DOHH2 (cell line): ENCODE results near the gene LBH.
A peak's percentile ranks its signal among the peaks of the same experiment; 100 is the strongest.

ENCODE experiments used
- H3F3A ChIP-seq: fragments of 200-600 bp; sonication (generic), shearing (Covaris generic); 2 replicates; pipeline ENCODE4 v1.6.0; 2016; ENCODE audit warnings: antibody characterized with exemption, mild to moderate bottlenecking; ENCODE audit not compliant: control insufficient read depth, insufficient read depth
- H3K27ac ChIP-seq: fragments of 200-600 bp; sonication (generic); 2 replicates; pipeline ENCODE4 v1.5.1; 2014; ENCODE audit warnings: low read depth, mild to moderate bottlenecking, low read length, moderate library complexity
- H3K27me3 ChIP-seq: fragments of 200-600 bp; sonication (generic); 2 replicates; pipeline ENCODE4 v1.6.1; 2014; ENCODE audit warnings: mild to moderate bottlenecking, low read length, mixed read lengths; ENCODE audit not compliant: control insufficient read depth
- H3K36me3 ChIP-seq: fragments of 200-600 bp; sonication (generic); 2 replicates; pipeline ENCODE4 v1.6.1; 2014; ENCODE audit warnings: mild to moderate bottlenecking, low read length, moderate library complexity, mixed read lengths; ENCODE audit not compliant: control insufficient read depth
- H3K4me1 ChIP-seq: fragments of 200-600 bp; sonication (generic); 2 replicates; pipeline ENCODE4 v1.6.1; 2014; ENCODE audit warnings: mild to moderate bottlenecking, low read length, mixed read lengths; ENCODE audit not compliant: control insufficient read depth
- H3K4me2 ChIP-seq: fragments of 200-600 bp; sonication (generic); 2 replicates; pipeline ENCODE4 v1.6.0; 2014; ENCODE audit warnings: mild to moderate bottlenecking, low read length, moderate library complexity
- H3K4me3 ChIP-seq: fragments of 200-600 bp; sonication (generic); 2 replicates; pipeline ENCODE4 v1.5.1; 2014; ENCODE audit warnings: mild to moderate bottlenecking, low read length, mixed read lengths
- H3K79me2 ChIP-seq: fragments of 200-600 bp; sonication (generic); 2 replicates; pipeline ENCODE4 v1.6.1; 2014; ENCODE audit warnings: mild to moderate bottlenecking, low read length, mixed read lengths; ENCODE audit not compliant: control insufficient read depth
- H3K9me2 ChIP-seq: fragments of 200-600 bp; sonication (generic); replicated peaks from 2 replicates; pipeline ENCODE4 v1.6.1; 2014; ENCODE audit warnings: mild to moderate bottlenecking, low read length, mixed read lengths; ENCODE audit not compliant: control insufficient read depth
- H3K9me3 ChIP-seq: fragments of 200-600 bp; sonication (generic); 2 replicates; pipeline ENCODE4 v1.6.1; 2014; ENCODE audit warnings: antibody characterized with exemption, low read length, mixed read lengths; ENCODE audit not compliant: control insufficient read depth, insufficient read depth
- H4K20me1 ChIP-seq: fragments of 200-600 bp; sonication (generic); 2 replicates; pipeline ENCODE4 v1.6.0; 2014; ENCODE audit warnings: low read depth, mild to moderate bottlenecking, antibody characterized with exemption, low read length, moderate library complexity; ENCODE audit not compliant: control insufficient read depth, insufficient read depth
- CTCF ChIP-seq: fragments of 200-600 bp; sonication (generic); IDR thresholded peaks from one replicate; pipeline ENCODE4 v1.5.1; 2014; ENCODE audit warnings: antibody characterized with exemption, mild to moderate bottlenecking, low read depth, low read length; ENCODE audit not compliant: poor library complexity, severe bottlenecking
- EZH2phosphoT487 ChIP-seq: fragments of 200-600 bp; sonication (generic); IDR thresholded peaks from 2 replicates; pipeline ENCODE4 v1.6.1; 2017; ENCODE audit warnings: borderline replicate concordance, mild to moderate bottlenecking, antibody characterized with exemption, low read length, moderate library complexity, mixed read lengths

Gene LBH

GRCh38 chr2:30264274-30264673 is 32.9 kb downstream of the LBH start:
- no peaks in the 10 kb centered on the region for H3K36me3 ChIP-seq
- H3K27me3 ChIP-seq = no peaks in the 10 kb centered on the region
- no peak overlapping the region for H3K27ac ChIP-seq
- H4K20me1 ChIP-seq = no peaks in the 10 kb centered on the region
- H3K4me3 ChIP-seq = no peak overlapping the region
- no peak overlapping the region for H3K4me2 ChIP-seq
- H3K4me1 ChIP-seq = peaks cover 28% of the 10 kb centered on the region
- TF ChIP-seq CTCF = no peak
- no peak for TF ChIP-seq EZH2phosphoT487
- H3F3A ChIP-seq = no peaks in the 10 kb centered on the region
- no peaks in the 10 kb centered on the region for H3K79me2 ChIP-seq
- no peaks in the 10 kb centered on the region for H3K9me2 ChIP-seq
- H3K9me3 ChIP-seq = 0 out of 2 replicates have a peak, but pooled peaks cover 6% of the 10 kb centered on the region

- Histone ChIP-seq H3F3A (no peaks in the 10 kb centered on the region), H3K4me2 (peak overlapping the region; percentile 81)
Observed at GRCh38 chr2:30265052-30266015, 34.0 kb downstream of the LBH start.

GRCh38 chr2:30266051-30266621 is 34.8 kb downstream of the LBH start:
- Histone ChIP-seq H3K4me1 (peaks cover 32% of the 10 kb centered on the region), H3K27ac (peak overlapping the region; percentile 32), H3F3A (no peaks in the 10 kb centered on the region), H4K20me1 (no peaks in the 10 kb centered on the region), H3K4me3 (peak overlapping the region; percentile 59), H3K27me3 (no peaks in the 10 kb centered on the region), H3K9me3 (0 out of 2 replicates have a peak, but pooled peaks cover 6% of the 10 kb centered on the region), H3K9me2 (no peaks in the 10 kb centered on the region), H3K4me2 (peak overlapping the region; percentile 81), H3K79me2 (no peaks in the 10 kb centered on the region), H3K36me3 (no peaks in the 10 kb centered on the region)
- no peak for TF ChIP-seq EZH2phosphoT487
- TF ChIP-seq CTCF = no peak

More at GRCh38 chr2:30265052-30266015, 34.0 kb downstream of the LBH start:
- no peaks in the 10 kb centered on the region for H3K9me2 ChIP-seq
- peaks cover 31% of the 10 kb centered on the region for H3K4me1 ChIP-seq
- H3K27ac ChIP-seq = no peak overlapping the region; the same call in 1 of the 2 replicates
- H3K79me2 ChIP-seq = no peaks in the 10 kb centered on the region
- peak overlapping the region; percentile 59 for H3K4me3 ChIP-seq
- H3K36me3 ChIP-seq = no peaks in the 10 kb centered on the region
- H3K27me3 ChIP-seq = no peaks in the 10 kb centered on the region
- 0 out of 2 replicates have a peak, but pooled peaks cover 6% of the 10 kb centered on the region for H3K9me3 ChIP-seq
- TF ChIP-seq EZH2phosphoT487 (no peak), CTCF (no peak)
- H4K20me1 ChIP-seq = no peaks in the 10 kb centered on the region
